GM18526 (cell line): ENCODE measurements around the gene PLAAT4.

Experiments used
- POLR2A ChIP-seq: IDR thresholded peaks from 3 replicates; pipeline ENCODE4 v1.6.1; 2011; ENCODE audit not compliant: insufficient read length; ENCODE audit errors: extremely low read depth

PLAAT4 gene, protein sequence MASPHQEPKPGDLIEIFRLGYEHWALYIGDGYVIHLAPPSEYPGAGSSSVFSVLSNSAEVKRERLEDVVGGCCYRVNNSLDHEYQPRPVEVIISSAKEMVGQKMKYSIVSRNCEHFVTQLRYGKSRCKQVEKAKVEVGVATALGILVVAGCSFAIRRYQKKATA

DNA sequence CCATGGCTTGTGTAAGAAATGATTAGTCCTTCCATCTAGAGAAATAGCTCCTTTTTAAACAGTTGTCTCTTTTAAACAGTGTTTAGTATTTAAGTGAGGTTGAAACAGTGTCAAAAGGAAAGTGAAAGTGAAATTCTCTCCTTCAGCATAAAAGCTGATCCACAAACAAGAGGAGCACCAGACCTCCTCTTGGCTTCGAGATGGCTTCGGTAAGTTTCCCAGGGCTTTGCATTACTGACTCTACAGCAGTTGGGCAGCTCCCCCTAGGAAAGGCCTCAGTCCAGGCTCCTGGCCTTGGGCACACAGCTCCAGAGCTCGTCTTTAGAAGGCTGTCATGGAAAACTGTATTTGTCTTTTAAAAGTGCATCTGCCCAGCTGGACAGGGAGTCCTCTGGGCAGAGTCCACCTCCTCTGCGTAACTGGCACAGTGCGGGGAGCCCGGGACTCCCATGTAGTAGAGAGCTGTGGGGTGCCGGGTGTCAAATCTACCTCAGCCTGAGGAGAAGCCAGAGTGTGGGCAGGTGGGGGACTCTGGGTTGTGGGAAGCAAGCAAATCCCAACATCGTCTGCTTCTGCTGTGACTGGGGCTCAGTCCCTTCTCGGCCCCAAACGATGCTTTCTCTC lies at the start of gene PLAAT4:
PLAAT4 (plus strand) TSS at position 140 of the 624 bp plus-strand sequence; CDS start at position 201, 61 bp downstream.
- peak; percentile 19 for TF ChIP-seq POLR2A

DNA sequence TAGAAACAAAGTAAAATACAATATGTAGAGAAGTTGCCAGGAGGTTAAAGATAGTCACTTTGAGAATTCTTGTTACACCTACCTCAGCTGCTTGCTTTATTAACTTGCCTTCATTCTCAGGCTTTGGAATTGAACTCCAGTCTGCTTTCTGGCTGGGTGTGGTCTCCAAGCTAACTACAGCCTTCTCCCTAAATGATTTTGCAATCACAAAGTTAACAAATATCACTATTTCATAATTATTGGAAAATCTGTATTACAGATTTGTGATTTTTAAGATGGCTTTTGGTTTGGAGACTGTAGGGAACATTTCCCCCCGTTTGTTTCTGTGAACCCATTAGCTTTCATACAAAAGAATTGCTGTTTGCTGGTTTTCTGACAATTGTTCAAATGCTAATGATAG lies 47.8 kb upstream of the PLAAT4 start:
- TF ChIP-seq POLR2A, result no peak

DNA sequence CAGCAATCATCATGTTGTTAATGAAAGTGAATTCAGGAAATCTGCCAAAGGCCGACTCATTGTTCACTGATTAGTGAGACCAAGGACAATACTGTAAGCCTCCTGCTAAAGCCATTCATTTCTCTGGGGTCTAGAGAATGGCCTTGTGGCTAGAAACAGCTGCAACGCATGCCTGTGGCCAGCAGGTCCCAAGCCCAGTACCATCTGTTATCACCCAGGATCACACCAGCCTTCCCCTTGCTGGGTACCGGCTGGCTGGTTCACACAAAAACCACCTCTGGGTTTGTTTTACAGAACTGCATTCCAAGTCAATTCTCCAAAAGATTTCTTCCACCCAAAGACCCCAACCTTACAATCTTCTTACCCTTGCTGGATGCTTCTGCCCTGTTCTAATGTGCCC lies 46.7 kb upstream of the PLAAT4 start:
- no peak for TF ChIP-seq POLR2A

DNA sequence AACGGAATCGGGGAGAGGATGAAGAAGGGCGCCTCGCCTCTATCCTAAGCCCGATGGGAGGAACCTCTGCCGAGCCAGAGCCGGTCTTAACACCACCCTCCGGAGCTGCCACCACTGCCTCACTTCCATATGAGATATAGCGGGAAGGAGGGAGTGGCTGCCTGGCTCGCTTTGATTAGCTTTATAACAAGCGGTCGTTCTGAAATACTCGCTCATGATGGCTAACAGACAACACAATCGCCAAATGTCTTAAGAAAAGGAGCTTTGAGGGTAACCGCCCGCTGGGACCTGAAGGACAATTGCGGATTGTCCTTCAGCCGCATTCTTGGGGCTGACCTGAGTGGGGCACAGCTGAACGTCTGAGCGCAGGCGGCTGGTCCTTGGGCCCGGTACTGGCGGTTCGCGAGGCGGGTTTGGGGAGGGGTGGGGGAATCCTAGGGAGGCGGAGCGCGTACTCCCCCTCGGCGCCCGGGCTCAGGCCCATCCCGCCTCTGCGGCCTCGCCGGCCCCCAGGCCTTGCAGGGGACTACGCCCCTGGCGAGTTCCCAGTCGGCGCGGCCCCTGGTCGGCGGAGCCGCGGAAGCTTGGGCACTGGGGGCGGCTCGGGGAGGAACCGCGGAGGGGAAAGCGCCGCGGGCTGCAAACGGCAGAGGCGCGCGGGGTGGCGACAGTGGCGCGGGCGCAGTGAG lies 45.9 kb upstream of the PLAAT4 start, which contains the start of gene PLAAT5:
PLAAT5 (minus strand) TSS at position 617 of the 689 bp plus-strand sequence; CDS start at position 484, 133 bp downstream.
- TF ChIP-seq POLR2A, result no peak

DNA sequence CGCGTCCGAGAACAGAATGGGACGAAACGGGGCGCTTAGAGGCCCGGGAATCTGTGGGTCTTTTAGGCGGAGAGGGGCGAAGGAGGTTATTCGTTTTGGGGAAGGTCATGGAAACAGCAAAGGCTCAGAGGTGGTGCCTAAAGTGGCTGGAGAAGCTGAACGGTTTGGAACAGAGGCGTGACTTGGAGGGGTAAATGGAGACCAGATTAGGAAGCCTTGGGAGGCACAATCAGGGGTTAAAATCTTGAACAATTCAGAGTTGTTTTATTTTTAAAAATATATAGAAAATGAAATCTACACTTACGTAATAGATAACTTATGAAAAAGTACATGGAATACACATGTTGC lies 45.4 kb upstream of the PLAAT4 start:
- no peak for TF ChIP-seq POLR2A

DNA sequence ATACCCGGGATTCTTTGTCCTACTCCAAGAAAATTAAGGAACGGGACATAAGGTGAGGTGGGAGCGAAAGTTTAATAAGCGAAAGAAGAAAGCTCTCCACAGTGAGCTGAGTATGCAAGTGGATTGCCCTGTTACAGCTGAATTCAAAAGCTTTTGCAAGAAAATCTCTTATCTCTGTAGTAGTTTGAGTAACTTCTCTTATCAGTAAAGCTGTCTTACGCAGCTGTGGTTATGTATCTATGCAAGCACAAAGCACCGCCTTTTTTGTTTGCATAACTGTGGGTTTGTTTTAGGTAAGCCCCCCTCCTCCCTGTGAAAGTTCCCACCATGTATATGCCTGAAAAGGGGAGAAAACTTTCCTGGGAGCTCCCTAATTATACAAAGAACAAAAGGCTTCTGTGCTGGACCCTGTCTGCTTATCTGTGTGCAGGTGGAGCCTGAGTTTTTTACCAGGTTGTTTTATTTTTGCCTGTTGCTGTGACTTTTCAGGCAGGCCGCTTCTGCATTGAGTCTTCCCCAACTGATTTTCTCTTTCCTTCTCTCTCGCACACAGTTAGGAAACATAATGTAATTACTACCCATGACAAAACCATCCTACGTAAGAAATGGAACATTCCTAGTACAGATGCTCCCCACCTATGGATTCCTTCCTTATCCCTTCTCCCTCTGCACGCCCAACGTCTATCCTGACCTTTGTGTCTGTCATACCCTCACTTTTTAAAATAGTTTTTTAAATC lies 44.8 kb upstream of the PLAAT4 start:
- TF ChIP-seq POLR2A, result no peak

DNA sequence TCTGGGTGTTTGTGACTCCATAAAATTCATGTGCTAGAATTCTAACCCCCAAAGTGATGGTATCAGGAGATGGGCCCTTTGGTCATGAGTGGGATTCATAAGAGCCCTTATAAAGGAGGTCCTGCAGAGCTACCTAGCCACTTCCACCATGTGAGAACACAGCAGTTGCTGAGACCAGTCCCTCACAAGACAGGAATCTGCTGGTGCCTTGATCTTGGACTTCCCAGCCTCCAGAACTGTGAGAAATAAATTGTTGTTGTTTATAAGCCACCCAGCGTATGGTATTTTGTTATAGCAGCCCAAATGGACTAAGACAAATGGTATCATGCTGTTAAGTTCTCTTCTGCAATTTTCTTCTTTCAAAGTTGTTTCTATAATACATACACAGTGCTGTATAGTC lies 44.2 kb upstream of the PLAAT4 start:
- TF ChIP-seq POLR2A, result no peak

DNA sequence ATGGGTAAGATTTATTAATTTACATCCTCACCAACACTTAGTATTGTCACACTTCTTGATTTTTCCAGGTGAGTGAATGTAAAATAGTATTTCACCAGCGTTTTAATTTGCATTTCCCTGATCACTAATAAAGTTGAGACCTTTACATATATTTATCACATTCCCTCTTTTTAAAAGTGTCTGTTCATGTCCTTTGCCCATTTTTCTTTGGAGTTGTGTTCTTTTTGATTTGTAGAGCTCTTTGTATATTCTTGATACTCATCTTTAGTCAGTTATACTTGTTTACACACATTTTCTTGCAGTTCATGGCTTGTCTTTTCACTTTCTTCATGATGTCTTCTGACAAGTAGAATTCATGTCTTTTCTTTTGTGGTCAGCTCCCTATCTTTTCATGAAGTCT lies 43.5 kb upstream of the PLAAT4 start:
- TF ChIP-seq POLR2A, result no peak

DNA sequence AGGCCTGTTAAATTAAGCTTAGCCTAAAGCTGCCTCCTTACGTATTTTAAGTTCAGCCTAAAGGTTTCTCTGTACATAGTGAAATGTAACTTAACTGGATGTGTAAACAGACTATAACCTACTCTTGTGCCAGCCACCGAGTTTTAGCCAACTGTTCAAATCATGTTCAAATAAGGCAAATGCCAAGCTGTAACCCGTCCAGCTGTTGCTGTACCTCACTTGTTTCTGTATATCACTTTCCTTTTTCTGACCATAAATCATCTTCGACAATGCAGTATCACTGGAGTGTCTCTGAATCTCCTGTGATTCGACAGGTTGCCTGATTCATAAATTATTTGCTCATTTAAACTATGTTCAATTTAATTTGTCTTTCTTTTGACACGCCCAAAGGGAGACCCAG lies 41.6 kb upstream of the PLAAT4 start:
- TF ChIP-seq POLR2A, result no peak

DNA sequence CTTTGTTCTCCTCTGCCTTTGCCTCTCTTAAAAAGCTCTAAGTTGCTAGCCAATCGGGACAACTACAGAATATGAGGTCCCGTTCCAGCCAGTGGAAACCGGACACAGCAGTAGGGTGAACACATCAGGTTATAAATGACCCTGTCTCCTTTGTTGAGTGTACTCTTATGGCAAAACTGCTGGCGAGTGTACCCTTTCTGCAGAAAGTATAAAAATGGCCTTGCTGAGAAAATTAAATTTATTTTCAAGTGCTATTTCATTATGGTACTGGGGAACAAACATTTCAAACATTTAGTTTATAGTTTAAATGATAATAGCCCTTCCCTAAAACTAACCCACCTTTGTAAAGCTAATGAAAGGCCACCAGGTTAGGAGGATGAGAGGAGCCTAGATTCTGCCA lies 36.7 kb upstream of the PLAAT4 start:
- no peak for TF ChIP-seq POLR2A

DNA sequence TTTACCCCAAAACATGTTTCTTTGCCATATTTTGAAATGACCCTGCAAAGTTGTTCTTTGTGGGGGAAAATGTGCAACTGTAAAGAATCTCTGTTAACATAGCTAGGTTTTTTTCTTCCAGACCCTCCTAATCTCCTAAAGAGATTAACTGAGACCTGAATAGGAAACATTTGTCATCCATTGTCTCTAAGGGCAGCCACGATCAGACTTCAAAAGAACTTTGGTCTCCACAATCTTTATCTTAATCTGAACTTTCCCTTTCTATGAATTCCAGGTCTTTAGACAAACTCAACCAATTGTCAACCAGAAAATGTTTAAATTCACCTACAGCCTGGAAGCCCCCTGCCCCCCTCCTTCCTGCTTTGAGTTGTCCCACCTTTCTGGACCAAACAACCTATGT lies 35.4 kb upstream of the PLAAT4 start:
- no peak for TF ChIP-seq POLR2A

DNA sequence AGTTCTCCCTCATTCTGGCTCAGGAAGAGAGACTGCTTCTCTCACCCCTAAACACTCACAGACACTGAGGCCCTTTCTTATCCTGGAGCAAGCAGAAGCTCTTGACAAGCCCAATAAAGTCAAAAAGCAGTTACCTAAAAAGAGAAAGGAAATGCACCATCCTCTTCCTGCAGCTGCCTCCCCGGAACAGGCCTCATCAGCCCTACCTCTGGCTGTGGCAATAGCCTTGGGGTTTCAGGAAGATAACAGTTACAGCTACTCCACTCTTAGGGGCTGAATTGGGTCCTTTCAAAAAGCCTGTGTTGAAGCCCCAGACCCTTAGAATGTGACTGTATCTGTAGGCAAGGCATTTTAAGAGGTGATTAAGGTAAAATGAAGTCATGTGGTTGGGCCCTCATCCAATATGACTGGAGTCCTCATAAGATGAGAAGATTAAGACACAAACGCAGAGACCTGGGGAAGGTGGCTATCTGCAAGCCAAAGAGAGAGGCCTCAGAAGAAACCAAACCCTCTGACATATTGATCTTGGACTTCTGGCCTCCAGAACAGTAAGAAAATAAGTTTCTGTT lies 34.3 kb upstream of the PLAAT4 start:
- TF ChIP-seq POLR2A, result no peak

DNA sequence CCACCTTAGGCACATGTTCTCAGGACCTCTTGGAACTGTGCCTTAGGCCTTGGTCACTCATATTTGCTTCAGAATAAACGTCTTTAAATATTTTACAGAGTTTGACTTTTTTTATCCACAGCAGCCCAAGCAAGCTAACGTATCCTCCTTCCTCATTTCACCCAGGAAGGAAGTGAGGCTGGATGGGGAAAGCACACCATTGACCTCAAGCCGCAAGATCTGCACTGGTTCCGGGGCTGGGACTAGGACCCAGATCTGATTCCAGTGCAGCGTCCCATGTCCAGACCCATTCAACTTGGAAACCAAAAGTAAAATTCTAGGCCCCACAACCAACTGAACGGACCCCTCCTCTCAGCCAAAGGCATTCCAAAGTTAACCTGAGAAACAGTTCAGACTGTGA lies 33.1 kb upstream of the PLAAT4 start:
- TF ChIP-seq POLR2A, result no peak

DNA sequence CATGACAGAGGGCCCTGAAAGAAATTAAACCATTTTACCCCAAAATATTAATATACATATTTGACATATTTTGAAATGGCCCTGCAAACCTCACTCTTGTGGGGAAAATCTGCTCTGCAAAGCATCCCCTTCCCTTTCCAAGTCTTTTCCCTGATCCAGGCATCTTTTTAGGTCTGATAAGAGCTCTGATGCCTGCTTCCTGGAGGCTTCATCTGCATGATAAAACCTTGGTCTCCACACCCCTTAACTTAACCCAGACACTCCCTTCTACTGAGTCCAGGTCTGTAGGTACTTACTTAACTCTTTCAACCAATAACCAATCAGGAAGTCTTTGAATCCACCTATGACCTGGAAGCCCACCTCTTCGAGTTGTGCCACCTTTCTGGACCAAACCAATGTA lies 32.6 kb upstream of the PLAAT4 start:
- no peak for TF ChIP-seq POLR2A

DNA sequence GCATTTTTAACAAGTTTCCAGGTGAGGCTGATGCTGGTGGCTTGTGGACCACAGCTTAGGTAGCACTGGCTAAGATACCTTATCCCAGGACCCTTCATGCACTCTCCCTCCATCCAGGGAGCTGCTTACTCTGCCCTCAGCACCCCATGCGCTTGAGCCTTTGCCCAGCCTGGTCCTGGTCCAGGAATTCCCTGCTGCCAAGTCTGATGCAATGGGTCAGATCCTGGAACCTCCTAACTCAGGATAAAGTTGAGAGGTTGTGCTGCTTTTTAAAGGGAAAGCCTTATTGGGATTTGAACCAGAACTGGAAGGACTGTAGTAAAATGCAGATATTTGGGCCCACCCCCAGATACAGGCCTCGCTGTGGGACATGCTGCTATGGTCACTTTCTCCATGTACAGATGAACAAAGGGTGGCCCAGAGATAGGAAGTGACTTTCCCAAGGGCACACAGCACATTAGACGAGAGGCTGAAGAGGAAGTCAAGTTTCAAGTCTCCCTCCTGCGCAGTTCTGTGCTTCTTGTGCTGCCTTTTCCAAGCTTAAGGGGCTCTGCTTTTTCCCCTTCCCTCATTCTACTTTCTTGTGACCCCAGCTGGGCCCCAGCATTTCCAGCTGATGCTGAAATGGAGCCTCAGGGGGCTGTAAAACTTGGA lies 31.5 kb upstream of the PLAAT4 start:
- no peak for TF ChIP-seq POLR2A

DNA sequence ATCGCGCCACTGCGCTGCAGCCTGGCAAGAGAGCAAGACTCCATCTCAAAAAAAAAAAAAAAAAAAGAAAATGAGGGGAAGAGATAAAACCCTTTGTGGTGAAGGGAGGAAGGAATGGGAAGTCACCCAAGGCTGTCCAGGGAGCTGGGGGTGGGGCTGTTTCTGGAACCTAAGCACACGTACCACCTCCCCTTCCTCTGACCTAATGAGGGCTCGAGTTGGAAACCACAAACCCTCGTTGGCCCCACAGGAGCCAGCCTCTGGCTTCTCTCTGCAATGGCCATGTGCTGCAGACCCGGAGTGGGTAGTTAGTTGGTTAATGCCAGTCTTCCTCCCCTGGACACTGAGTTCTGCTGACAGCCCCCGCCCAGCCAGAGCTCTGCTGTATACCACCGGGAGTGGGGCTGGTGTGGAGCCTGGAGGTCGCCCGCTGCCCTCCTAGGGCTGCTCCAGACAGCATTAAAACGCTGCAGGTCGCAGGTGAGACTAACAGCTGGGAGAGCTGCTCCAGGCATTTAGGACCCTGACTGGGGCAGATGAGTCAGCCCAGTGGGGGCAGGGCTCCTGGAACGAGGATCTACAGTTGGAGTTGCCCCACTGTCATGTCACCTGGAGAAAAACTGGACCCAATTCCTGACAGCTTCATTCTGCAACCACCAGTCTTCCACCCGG lies 30.6 kb upstream of the PLAAT4 start, which contains the start of gene LGALS12:
LGALS12 (plus strand) TSS at position 228 of the 672 bp plus-strand sequence; CDS start at position 603, 375 bp downstream.
- no peak for TF ChIP-seq POLR2A
